K562 (cell line): Measurements from ENCODE around the gene LARP4B. TPM values are rescaled to one million over a fixed set of nuclear protein-coding genes. Genes with fewer than 3 reads are reported as not detected.

ENCODE experiments used
- ATAC-seq: fragments of 200-7000 bp; cut with Tn5 transposase; 3 replicates; pipeline ENCODE4 v1.9.1; 2020; ENCODE audit warnings: moderate library complexity
- BruUV-seq: library from RNA; stranded (reverse); fragments of 400-500 nt; replicated peaks from 2 replicates; lab custom pipeline; 2021; lab: Mats Ljungman, UMichigan
- CTCF ChIA-PET: fragments of 300-600 bp; formaldehyde crosslinking; extraction: SDS; loops from one replicate; lab custom pipeline; 2021; ENCODE audit warnings: low intra/inter-chr PET ratio; lab: Yijun Ruan, JAX
- POLR2A ChIA-PET: fragments of 300-600, 350-650 bp; sonication (Branson Sonifier 250); formaldehyde crosslinking; extraction: SDS; loops from one replicate; lab custom pipeline; 2021; ENCODE audit warnings: antibody characterized with exemption, inconsistent platforms; lab: Yijun Ruan, JAX
- DNase-seq, 4 experiments: peaks; one replicate each; pipeline versions ENCODE4 v3.0.0 to v3.0.0-alpha.2; 2011 to 2018; ENCODE audit warnings: low spot score in 3 of 4, mixed read lengths in 3 of 4; ENCODE audit errors: extremely low read depth in 1 of 4
- FAIRE-seq: peaks from 2 replicates; lab custom pipeline; 2011; peaks lifted over from hg19 to GRCh38; lab: Jason Lieb, UNC
- H2AFZ ChIP-seq: 2 replicates; pipeline ENCODE4 v1.6.0; 2011; ENCODE audit warnings: low read depth, low read length, control low read depth, inconsistent platforms
- H3K27ac ChIP-seq: fragments of 200-600 bp; 3 replicates; pipeline ENCODE4 v1.8.0; 2011; ENCODE audit warnings: low read depth, mild to moderate bottlenecking, control low read depth, inconsistent platforms, low read length, moderate library complexity, mixed read lengths; ENCODE audit errors: extremely low read depth
- H3K27me3 ChIP-seq, 2 experiments: fragments of 300-600 bp in 1 of 2; 2 replicates in 1 of 2; 3 replicates in 1 of 2; pipeline versions ENCODE4 v1.6.0 to v1.8.0; 2011; ENCODE audit warnings: inconsistent platforms in 2 of 2, low read length in 2 of 2, mild to moderate bottlenecking in 1 of 2, mixed read lengths in 1 of 2, moderate library complexity in 1 of 2; ENCODE audit not compliant: control insufficient read depth in 2 of 2, insufficient read depth in 2 of 2
- H3K36me3 ChIP-seq: fragments of 300-600 bp; 3 replicates; pipeline ENCODE4 v1.8.0; 2011; ENCODE audit warnings: mild to moderate bottlenecking, low read length, inconsistent platforms; ENCODE audit not compliant: control insufficient read depth, insufficient read depth
- H3K4me1 ChIP-seq, 2 experiments: fragments of 200-600 bp in 1 of 2; replicated peaks in 1 of 2; 2 replicates in 1 of 2; 3 replicates in 1 of 2; pipeline versions ENCODE4 v1.5.1 to v1.8.0; 2011; ENCODE audit warnings: inconsistent platforms in 2 of 2, low read length in 2 of 2, mild to moderate bottlenecking in 1 of 2, mixed read lengths in 1 of 2, moderate library complexity in 1 of 2; ENCODE audit not compliant: control insufficient read depth in 2 of 2, insufficient read depth in 2 of 2
- H3K4me2 ChIP-seq: 2 replicates; pipeline ENCODE4 v1.6.1; 2011; ENCODE audit warnings: low read length, control low read depth, inconsistent platforms, mixed read lengths; ENCODE audit not compliant: insufficient read depth
- H3K4me3 ChIP-seq: fragments of 200-600 bp; sonication (generic), shearing (Covaris generic); 2 replicates; pipeline ENCODE4 v1.5.1; 2016; ENCODE audit warnings: control low read depth, inconsistent platforms
- H3K79me2 ChIP-seq: fragments of 200-600 bp; 3 replicates; pipeline ENCODE4 v1.8.0; 2011; ENCODE audit warnings: low read length, inconsistent platforms; ENCODE audit not compliant: control insufficient read depth, insufficient read depth
- H3K9ac ChIP-seq, 2 experiments: 2 replicates each; pipeline versions ENCODE4 v1.6.0 to v1.6.1; 2011; ENCODE audit warnings: low read depth in 2 of 2, low read length in 2 of 2, control low read depth in 1 of 2, inconsistent platforms in 1 of 2, mild to moderate bottlenecking in 1 of 2, mixed read lengths in 1 of 2; ENCODE audit not compliant: insufficient read depth in 1 of 2
- H3K9me1 ChIP-seq: one replicate; pipeline ENCODE4 v1.6.0; 2011; ENCODE audit warnings: inconsistent platforms, mild to moderate bottlenecking, low read length, moderate library complexity; ENCODE audit not compliant: control insufficient read depth, insufficient read depth
- H3K9me3 ChIP-seq: replicated peaks from 2 replicates; pipeline ENCODE4 v1.5.1; 2011; ENCODE audit warnings: low read depth, low read length, inconsistent platforms; ENCODE audit not compliant: control insufficient read depth, insufficient read depth
- H4K20me1 ChIP-seq: replicated peaks from 2 replicates; pipeline ENCODE4 v1.6.1; 2011; ENCODE audit warnings: low read length, inconsistent platforms, mixed read lengths; ENCODE audit not compliant: control insufficient read depth, insufficient read depth
- HMG20A ChIP-seq: fragments of 450-650 bp; formaldehyde crosslinking; conservative IDR thresholded peaks from 2 replicates; pipeline ENCODE4 v1.4.0; 2020; ENCODE audit warnings: mild to moderate bottlenecking, mixed read lengths
- MYBL2 ChIP-seq, 2 experiments: fragments of 450-650 bp in 1 of 2; sonication (generic) in 1 of 2; formaldehyde crosslinking in 1 of 2; IDR thresholded peaks; 2 replicates each; pipeline versions ENCODE4 v1.6.1 to v1.8.1; 2017 to 2022; ENCODE audit warnings: borderline replicate concordance in 1 of 2, inconsistent platforms in 1 of 2, low read depth in 1 of 2, mild to moderate bottlenecking in 1 of 2, missing genetic modification reagents in 1 of 2, moderate library complexity in 1 of 2
- SPI1 ChIP-seq: IDR thresholded peaks from 2 replicates; pipeline ENCODE4 v1.6.1; 2011; ENCODE audit warnings: low read depth, low read length, control low read depth, borderline replicate concordance
- SRF ChIP-seq, 2 experiments: fragments of 250-450, 450-650 bp in 1 of 2; sonication (Bioruptor Pico) in 1 of 2; sonication (generic) in 1 of 2; formaldehyde crosslinking; IDR thresholded peaks; 2 replicates each; pipeline versions ENCODE4 v1.5.0 to v1.5.1; 2020 to 2022; ENCODE audit warnings: mild to moderate bottlenecking in 1 of 2, missing genetic modification reagents in 1 of 2
- VEZF1 ChIP-seq: fragments of 200-800 bp; sonication (Bioruptor generic); IDR thresholded peaks from 2 replicates; pipeline ENCODE4 v1.6.1; 2017; ENCODE audit warnings: missing genetic modification characterization, missing compliant biosample characterization
- ZBTB40 ChIP-seq, 2 experiments: fragments of 450-650 bp in 1 of 2; sonication (generic) in 1 of 2; formaldehyde crosslinking in 1 of 2; IDR thresholded peaks; 2 replicates each; pipeline versions ENCODE4 v1.7.1 to v1.9.0; 2016 to 2022; ENCODE audit warnings: inconsistent platforms in 1 of 2, mild to moderate bottlenecking in 1 of 2, missing genetic modification reagents in 1 of 2
- ZNF561 ChIP-seq: fragments of 450-650 bp; formaldehyde crosslinking; conservative IDR thresholded peaks from 2 replicates; pipeline ENCODE4 v1.4.0; 2020; ENCODE audit warnings: mild to moderate bottlenecking, moderate library complexity
- in situ Hi-C: fragments of 300-500 bp; cut with MboI; formaldehyde crosslinking; loops from 4 replicates; pipeline ENCODE4 v1.15.0; 2018; ENCODE audit warnings: inconsistent platforms, mixed read lengths
- intact Hi-C: fragments of 100-400 bp; cut with micrococcal nuclease; formaldehyde crosslinking; loops from 2 replicates; pipeline ENCODE4 v1.14.2; 2022
- polyA plus RNA-seq, 8 experiments: library from polyadenylated mRNA; depleted of rRNA in 4 of 8; stranded (reverse) in 5 of 8; unstranded in 3 of 8; fragments of >200 nt; fragmentation: Nextera tagmentation in 2 of 8; fragmentation: Illumina TruSeq in 1 of 8; extraction: Ambion mirVana in 2 of 8; extraction: Trizol in 1 of 8; gene quantifications; 2 replicates each; pipeline versions ENCODE4 v1.2.1 to v1.2.3, GENCODE V29; 2011 to 2014; ENCODE audit warnings: inconsistent platforms in 1 of 8, missing spikeins in 1 of 8
- total RNA-seq, 7 experiments: library from RNA; depleted of rRNA in 6 of 7; stranded (reverse); fragments of >200 nt in 6 of 7; fragmentation: Illumina TruSeq in 2 of 7; extraction: Trizol in 2 of 7; gene quantifications; 2 replicates each; pipeline versions ENCODE4 v1.2.1 to v1.2.3, GENCODE V29; 2011 to 2021; ENCODE audit warnings: low replicate concordance in 1 of 7

Gene LARP4B
- total and polyA plus RNA-seq, 9 of the 15 experiments (the other 6 are each of a cell fraction or from before 2014, with no cell fraction given), result 11.8 to 130 (median 42.6) TPM

GRCh38 chr10:761376-761775, 170.1 kb downstream of the LARP4B start:
- CTCF ChIA-PET, result no interaction called here
- TF ChIP-seq MYBL2 (IDR thresholded peaks at IDR 0.05; ENCODE audit: low read depth) (no peak), MYBL2 (CRISPR knock-in tag; IDR thresholded peaks at IDR 0.05; ENCODE audit: borderline replicate concordance) (no peak), ZNF561 (CRISPR knock-in tag) (no peak), SRF (CRISPR knock-in tag; IDR thresholded peaks at IDR 0.05) (no peak), VEZF1 (CRISPR knock-in tag) (no peak), SPI1 (no peak), HMG20A (CRISPR knock-in tag) (no peak), ZBTB40 (IDR thresholded peaks at IDR 0.05) (no peak), ZBTB40 (CRISPR knock-in tag; IDR thresholded peaks at IDR 0.05) (no peak)

More at GRCh38 chr10:761376-761775, 170.1 kb downstream of the LARP4B start:
- H3K9me1 ChIP-seq, result no peaks in the 10 kb centered on the region
- no peak overlapping the region for H3K4me3 ChIP-seq
- FAIRE-seq, result no peak
- no peak overlapping the region for H3K27ac ChIP-seq
- no peaks in the 10 kb centered on the region; the same call in 1 of the 2 replicates for H3K9me3 ChIP-seq
- POLR2A ChIA-PET, result no interaction called here
- BruUV-seq, result no TSS peak
- H3K27me3 ChIP-seq, result no peaks in the 10 kb centered on the region
- H3K4me1 ChIP-seq, result peaks cover 0 to 3% of the 10 kb centered on the region in 2 experiments; a peak in 1 of 5 replicates
- intact Hi-C loops (no loop called here), in situ Hi-C loops (no loop called here)
- H2AFZ ChIP-seq, result no peak overlapping the region
- no peak for ATAC-seq
- no peak overlapping the region for H3K9ac ChIP-seq
- H4K20me1 ChIP-seq, result no peaks in the 10 kb centered on the region
- H3K79me2 ChIP-seq, result no peaks in the 10 kb centered on the region
- H3K4me2 ChIP-seq, result no peak overlapping the region
- DNase-seq, result no peak
- no peaks in the 10 kb centered on the region for H3K36me3 ChIP-seq
